Measurements from ENCODE around the gene CEP85L. TPM values are rescaled to one million over a fixed set of nuclear protein-coding genes. Genes with fewer than 3 reads are reported as not detected.

CEP85L gene
- total RNA-seq, 1 donor, result 16.4 TPM

DNA sequence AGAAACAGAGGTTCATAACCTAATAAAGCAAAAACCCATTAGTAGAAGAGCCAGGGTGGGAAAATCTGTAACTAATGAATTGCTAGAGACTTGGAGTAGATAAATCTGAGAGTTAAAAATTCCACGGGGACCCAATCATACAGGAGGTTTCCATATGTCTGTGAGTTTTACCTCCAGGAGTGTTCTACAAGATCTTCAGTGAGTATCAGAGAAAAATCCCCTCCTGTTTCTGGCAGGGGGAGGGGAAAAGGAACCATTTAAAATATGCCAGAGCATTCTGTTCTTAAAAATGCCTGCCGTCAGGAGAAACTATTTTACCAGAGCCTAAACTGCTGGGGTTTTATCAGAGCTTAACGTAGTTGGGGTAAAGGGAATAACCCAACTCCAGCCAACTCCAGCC is 157.3 kb downstream of the CEP85L start:
- H3K4me3 ChIP-seq (ENCODE audit: low read depth, low read length), result no peak overlapping the region
- no peak for TF ChIP-seq CTCF (IDR thresholded peaks at IDR 0.05; ENCODE audit: insufficient read depth, low read depth, low read length)
- DNase-seq (ENCODE audit: low read depth), result no peak

DNA sequence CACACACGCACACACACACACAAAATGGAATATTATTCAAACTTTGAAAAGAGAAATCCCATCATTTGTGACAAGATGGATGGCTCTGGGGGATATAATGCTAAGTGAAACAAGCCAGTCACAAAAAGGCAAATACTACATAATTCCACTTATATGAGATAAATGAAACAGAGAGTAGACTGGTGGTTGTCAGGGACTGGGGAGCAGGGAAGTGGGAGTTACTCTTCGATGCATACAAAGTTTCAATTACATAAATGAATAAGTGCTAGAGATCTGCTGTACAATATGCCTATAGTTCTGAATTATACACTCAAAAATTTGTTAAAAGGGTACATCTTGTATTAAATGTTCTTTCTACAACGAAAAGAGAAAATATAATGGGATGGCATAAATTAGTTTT is 161.4 kb downstream of the CEP85L start:
- TF ChIP-seq CTCF (IDR thresholded peaks at IDR 0.05; ENCODE audit: insufficient read depth, low read depth, low read length), result no peak
- DNase-seq (ENCODE audit: low read depth), result no peak
- H3K4me3 ChIP-seq (ENCODE audit: low read depth, low read length), result no peak overlapping the region

DNA sequence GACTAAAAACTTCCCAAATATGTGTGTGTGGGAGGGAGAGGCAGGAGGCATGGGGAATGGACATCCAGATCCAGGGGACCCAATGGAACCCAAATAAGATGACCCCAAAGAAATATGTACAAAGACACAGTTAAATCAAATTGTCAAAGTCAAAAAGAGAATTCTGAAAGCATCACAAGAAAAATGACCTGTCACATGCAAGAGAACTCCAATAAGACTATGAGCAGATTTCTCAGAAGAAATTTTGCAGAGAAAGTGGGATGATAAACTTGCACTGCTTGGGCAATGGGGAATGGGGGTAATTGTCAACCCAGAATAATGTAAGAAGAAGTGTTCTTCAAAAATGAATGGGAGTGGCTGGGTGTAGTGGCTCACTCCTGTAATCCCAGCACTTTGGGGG is 162.8 kb downstream of the CEP85L start:
- no peak for DNase-seq (ENCODE audit: low read depth)
- TF ChIP-seq CTCF (IDR thresholded peaks at IDR 0.05; ENCODE audit: insufficient read depth, low read depth, low read length), result no peak
- no peak overlapping the region for H3K4me3 ChIP-seq (ENCODE audit: low read depth, low read length)

- DNase-seq (ENCODE audit: low read depth), result no peak
- H3K4me3 ChIP-seq (ENCODE audit: low read depth, low read length), result no peak overlapping the region
- TF ChIP-seq CTCF (IDR thresholded peaks at IDR 0.05; ENCODE audit: insufficient read depth, low read depth, low read length), result no peak
Measured at GRCh38 chr6:118485601-118486550, 165.5 kb downstream of the CEP85L start.

DNA sequence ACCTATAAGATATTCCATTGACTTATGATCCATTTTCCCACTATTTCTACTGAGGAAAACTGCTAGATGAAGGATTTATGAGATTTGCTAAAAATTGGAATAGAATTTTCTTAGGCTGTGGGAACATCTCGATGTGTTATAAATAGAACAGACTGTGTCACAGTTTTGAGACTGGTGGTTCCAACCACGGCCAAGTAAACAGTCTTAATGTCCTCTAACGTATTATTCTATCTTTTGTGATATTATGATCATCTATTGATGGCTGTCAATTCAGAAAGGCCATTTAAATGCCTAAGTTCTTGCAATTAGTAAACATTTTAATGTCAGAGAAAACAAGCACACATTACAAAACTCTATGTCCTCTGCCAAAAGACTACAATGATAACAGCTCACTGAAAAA is 174.8 kb downstream of the CEP85L start:
- DNase-seq (ENCODE audit: low read depth), result no peak
- no peak for TF ChIP-seq CTCF (IDR thresholded peaks at IDR 0.05; ENCODE audit: insufficient read depth, low read depth, low read length)
- H3K4me3 ChIP-seq (ENCODE audit: low read depth, low read length), result no peak overlapping the region

DNA sequence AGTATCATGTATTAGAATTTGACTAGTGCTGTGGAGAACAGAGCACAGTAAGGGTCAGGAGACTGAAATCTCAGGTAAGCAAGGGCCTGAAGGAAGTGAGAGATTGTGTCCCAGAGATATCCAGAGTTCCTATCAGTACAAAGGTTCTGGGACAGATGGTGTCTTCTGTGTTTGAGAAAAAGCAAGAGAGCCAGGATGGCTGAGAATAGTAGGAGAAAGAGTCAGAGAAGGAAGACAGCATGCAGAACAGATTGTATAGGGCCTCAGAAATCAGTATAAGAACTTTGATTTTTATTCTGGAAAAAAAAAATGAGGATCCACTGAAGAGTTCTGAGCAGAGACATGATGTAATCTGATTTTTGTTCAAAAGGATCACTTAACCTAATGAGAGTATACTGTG is 178.1 kb downstream of the CEP85L start:
- TF ChIP-seq CTCF (IDR thresholded peaks at IDR 0.05; ENCODE audit: insufficient read depth, low read depth, low read length), result no peak
- no peak for DNase-seq (ENCODE audit: low read depth)
- H3K4me3 ChIP-seq (ENCODE audit: low read depth, low read length), result no peak overlapping the region

Data from fibroblast of villous mesenchyme (primary cell).